Tongue (tissue), 3 donors: ENCODE measurements around the gene ISLR. TPM values are rescaled to one million over a fixed set of nuclear protein-coding genes. Genes with fewer than 3 reads are reported as not detected.
A peak's percentile ranks its signal among the peaks of the same experiment; 100 is the strongest.

Experiments
- DNase-seq: peaks from one replicate; pipeline ENCODE4 v3.0.0-alpha.2; 2015
- small RNA-seq: library from RNA; depleted of rRNA; stranded (forward); fragments of <200 nt; gene quantifications from one replicate; pipeline ENCODE3, GENCODE V24; 2014; ENCODE audit warnings: low replicate concordance
- total RNA-seq: library from RNA; depleted of rRNA; stranded (reverse); fragments of >200 nt; gene quantifications from one replicate; pipeline ENCODE4 v1.2.3, GENCODE V29; 2014

The ISLR gene
- total RNA-seq, 1 donor from 2014 or later, result 119 TPM

DNA sequence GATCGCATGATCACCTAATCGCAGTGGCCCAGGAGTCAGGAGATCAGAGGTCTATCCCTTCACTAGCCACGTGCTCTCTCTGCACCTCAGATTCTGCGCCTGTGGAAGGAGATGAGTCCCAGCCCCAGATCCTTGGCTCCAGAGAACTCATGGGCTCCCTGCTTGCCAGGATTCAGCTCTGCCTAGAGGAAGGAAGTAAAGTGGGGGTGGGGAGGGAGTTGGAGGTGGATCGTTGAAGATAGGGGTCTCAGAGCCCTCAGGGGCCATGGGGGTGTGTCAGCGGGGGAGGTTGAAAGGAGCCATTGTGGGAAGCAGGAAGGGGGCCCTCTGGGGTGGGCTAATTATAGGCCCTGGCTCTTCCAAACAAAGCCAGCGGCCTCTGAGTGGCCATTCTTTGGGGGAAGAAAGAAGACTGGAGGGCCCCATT lies 40.4 kb downstream of the ISLR start:
- DNase-seq, result peak; percentile 49

DNA sequence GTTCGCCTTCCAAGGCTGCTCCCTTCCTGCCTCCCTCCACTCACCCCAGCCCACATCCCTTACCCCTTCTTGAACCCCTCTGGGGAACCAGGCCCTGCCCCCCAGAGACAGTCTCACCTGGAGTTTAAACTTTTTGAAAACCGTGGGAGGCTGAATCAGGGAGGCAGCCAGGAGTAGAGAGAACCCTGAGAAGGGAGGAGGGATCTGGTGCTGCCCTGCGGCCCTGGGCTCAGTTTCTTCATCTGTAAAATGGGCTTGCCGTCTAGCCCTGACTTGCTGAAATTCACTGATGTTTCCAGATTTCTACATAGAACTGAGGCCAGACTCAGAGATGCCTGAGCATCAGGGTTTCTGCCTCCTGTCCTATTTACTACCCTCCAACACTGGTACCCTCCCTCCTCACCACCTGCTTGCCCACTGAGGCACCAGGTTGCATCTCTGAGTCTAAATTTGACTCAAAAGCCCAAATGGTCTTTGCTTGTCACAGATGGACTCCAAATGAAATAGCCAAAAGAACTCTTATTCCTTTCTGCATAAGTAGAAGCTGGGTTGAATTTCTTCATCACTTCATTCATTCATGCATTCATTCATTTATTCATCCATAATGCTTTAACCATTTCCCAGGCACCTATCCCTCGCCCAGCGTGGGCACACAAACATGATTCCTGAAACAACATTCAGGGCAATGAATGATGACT lies 41.0 kb downstream of the ISLR start:
- DNase-seq, result no peak

DNA sequence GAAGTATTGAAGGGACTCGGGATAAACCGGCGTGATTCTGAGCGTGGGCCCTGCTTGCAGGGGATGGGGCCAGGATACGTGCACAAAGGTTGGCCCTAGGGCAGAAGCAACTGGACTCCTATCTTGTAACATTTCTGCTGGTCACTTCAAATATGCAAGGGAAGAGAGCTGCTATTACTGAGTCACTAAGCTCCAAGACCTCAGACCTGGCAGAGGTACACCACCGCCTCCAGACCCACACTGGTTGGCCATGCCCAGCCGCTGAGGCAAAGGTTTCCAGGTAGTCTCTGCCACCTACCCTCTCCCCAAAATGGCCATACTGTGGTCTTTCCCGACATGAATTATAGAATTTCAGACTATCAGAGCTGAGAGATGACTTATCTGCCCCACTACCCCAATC lies 42.4 kb downstream of the ISLR start:
- no peak for DNase-seq

- DNase-seq, result no peak
These were observed 43.4 kb downstream of the ISLR start for GRCh38 chr15:74216949-74217348.

- DNase-seq, result no peak
These were observed 44.7 kb downstream of the ISLR start for GRCh38 chr15:74217907-74218885.

DNA sequence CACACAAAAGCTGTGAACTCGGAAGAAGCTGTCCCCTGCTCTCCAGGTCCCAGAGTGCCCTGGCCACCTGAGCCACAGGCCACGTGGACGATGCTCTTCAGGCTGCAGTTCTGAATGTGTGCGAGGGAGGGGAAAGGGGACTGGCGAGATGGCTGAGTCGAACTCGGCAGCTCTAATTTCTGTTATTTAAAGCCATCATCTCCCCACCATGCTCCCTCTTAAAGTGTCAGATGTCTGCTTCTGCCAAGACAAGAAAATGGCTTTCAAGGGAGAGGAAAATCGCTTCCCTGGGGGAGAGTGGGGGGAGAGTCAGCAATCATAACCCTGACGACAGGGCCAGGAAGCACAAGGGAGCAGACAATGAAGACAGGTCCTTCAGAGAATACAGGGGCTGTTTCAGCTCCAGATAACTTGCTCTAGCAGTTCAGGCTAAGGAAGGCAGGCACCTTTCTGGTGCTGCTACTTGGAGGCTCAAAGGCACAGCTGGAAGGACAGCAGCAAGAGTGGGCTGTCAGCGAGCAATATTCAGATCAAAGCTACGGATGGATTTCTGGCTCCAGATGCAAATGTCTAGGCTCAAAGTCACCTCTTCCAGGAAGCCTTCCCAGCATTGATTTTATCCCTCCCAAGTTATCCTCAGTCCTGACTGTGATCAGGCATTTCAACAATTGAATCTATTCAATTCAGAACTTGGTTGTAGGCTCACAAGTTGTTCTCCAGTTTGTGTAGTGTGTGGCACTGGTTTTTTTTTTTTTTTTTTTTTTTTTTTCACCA lies 47.2 kb downstream of the ISLR start:
- DNase-seq, result no peak

DNA sequence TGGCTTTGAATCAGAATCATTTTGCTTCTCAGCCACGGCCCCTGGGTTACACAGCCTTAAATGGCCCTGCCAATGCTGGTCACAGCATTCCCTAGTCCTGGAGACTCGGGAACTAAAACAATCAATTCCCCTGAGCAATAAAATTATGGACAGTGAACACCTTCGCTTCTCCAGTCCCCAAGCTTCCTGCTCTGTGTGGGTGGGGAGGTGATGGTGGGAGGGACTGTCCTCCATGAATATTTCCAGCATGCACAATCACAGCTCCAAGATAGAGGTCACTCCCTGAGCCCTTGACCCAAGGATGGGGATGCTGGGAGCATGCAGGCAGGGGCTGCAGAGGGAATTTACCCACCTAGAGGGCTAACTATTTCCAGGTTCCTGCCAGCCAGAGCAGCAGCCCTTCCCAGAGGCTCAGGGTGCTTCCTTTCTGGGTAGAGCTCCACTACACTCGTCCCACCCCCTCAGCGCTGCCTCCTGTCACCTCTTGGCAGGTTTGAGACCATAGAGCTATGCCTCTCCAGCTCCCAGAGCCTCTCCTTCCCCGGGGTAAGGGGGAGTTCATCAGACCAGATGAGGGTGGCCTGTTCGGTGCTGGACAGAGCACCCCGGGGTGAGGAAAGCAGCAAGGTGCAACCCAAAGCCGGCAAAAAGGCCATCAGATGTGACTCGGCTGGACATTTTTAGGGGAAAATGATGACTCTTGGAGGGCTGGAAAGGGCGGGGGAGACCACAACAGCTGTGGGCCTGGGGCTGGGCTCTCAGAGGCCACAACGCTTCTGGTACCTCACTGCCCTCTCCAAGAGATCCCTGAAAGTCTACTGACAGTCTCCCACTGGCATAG lies 48.1 kb downstream of the ISLR start:
- no peak for DNase-seq

GRCh38 chr15:74222240-74223119 lies 49.0 kb downstream of the ISLR start:
- no peak for DNase-seq

GRCh38 chr15:74225928-74226327 lies 52.4 kb downstream of the ISLR start:
- DNase-seq, result no peak

Small RNA genes within 50 kb of the gene (small RNA-seq; reads per million reads assigned to genes)
- not detected for gene RF00017

Other genes with a start within 250 kb of the ISLR start
- gene LOXL1, start 247.2 kb upstream of the ISLR start, total RNA-seq, result 18.9 TPM
- 22.3 TPM for gene STOML1, start 181.4 kb upstream of the ISLR start, total RNA-seq
- 46.2 TPM for gene PML, start 179.0 kb upstream of the ISLR start, total RNA-seq
- not detected for gene GOLGA6A, start 91.2 kb upstream of the ISLR start, total RNA-seq
- gene ISLR2, start 43.1 kb upstream of the ISLR start, total RNA-seq, result 8.4 TPM
- 14.2 TPM for gene STRA6, start 29.1 kb downstream of the ISLR start, total RNA-seq
- 0.41 TPM for gene CCDC33, start 62.6 kb downstream of the ISLR start, total RNA-seq
- gene CYP11A1, start 193.9 kb downstream of the ISLR start, total RNA-seq, result 0.21 TPM